HEK293 (cell line): ENCODE measurements around the gene DYNC1I1.

ENCODE experiments used
- CTCF ChIA-PET: fragments of 350-600 bp; formaldehyde crosslinking; extraction: SDS; loops from one replicate; lab custom pipeline; 2021; ENCODE audit warnings: antibody characterized with exemption; lab: Yijun Ruan, JAX
- POLR2A ChIA-PET: fragments of 300-600 bp; formaldehyde crosslinking; extraction: SDS; loops from one replicate; lab custom pipeline; 2020; ENCODE audit warnings: antibody characterized with exemption, inconsistent platforms; lab: Yijun Ruan, JAX
- H3K27ac ChIP-seq: fragments of 200-500 bp; sonication (Bioruptor generic); 2 replicates; pipeline ENCODE4 v1.5.1; 2014; ENCODE audit warnings: low read depth, low read length, control low read depth, inconsistent platforms; ENCODE audit errors: extremely low read depth
- H3K36me3 ChIP-seq, 2 experiments: fragments of 200-500 bp in 1 of 2; sonication (Bioruptor generic) in 1 of 2; 1 replicate in 1 of 2; 2 replicates in 1 of 2; pipeline ENCODE4 v1.5.1; 2014 to 2017; ENCODE audit warnings: inconsistent platforms in 2 of 2, low read length in 2 of 2; ENCODE audit not compliant: control insufficient read depth in 2 of 2, insufficient read depth in 1 of 2
- H3K4me1 ChIP-seq: fragments of 200-500 bp; sonication (Bioruptor generic); 2 replicates; pipeline ENCODE4 v1.5.1; 2014; ENCODE audit warnings: mild to moderate bottlenecking, low read length, inconsistent platforms; ENCODE audit not compliant: control insufficient read depth, insufficient read depth
- H3K4me3 ChIP-seq: 2 replicates; pipeline ENCODE4 v1.5.1; 2011; ENCODE audit warnings: low read depth, mild to moderate bottlenecking, control low read depth, low read length, moderate library complexity
- H3K9me3 ChIP-seq: fragments of 200-500 bp; sonication (Bioruptor generic); 2 replicates; pipeline ENCODE4 v1.5.1; 2014; ENCODE audit warnings: low read depth, low read length, inconsistent platforms; ENCODE audit not compliant: control insufficient read depth, insufficient read depth
- KLF16 ChIP-seq: fragments of 450-650 bp; formaldehyde crosslinking; IDR thresholded peaks from 2 replicates; pipeline ENCODE4 v1.5.1; 2017; ENCODE audit warnings: missing biosample characterization, missing genetic modification characterization
- KLF9 ChIP-seq: fragments of 450-650 bp; formaldehyde crosslinking; IDR thresholded peaks from 2 replicates; pipeline ENCODE4 v1.5.1; 2016; ENCODE audit warnings: missing biosample characterization, missing genetic modification characterization, low read depth
- MYNN ChIP-seq: fragments of 450-650 bp; formaldehyde crosslinking; IDR thresholded peaks from 2 replicates; pipeline ENCODE4 v1.5.1; 2016; ENCODE audit warnings: missing biosample characterization, missing genetic modification characterization, borderline replicate concordance
- TCF7L2 ChIP-seq: IDR thresholded peaks from 2 replicates; pipeline ENCODE4 v1.6.1; 2011; ENCODE audit warnings: low read depth, mild to moderate bottlenecking, inconsistent platforms, low read length, moderate library complexity, borderline replicate concordance
- YY2 ChIP-seq: fragments of 450-650 bp; formaldehyde crosslinking; IDR thresholded peaks from 2 replicates; pipeline ENCODE4 v1.5.1; 2016; ENCODE audit warnings: missing biosample characterization, missing genetic modification characterization
- ZBTB21 ChIP-seq: fragments of 450-650 bp; formaldehyde crosslinking; IDR thresholded peaks from 2 replicates; pipeline ENCODE4 v1.5.1; 2017; ENCODE audit warnings: missing biosample characterization, missing genetic modification characterization
- ZNF112 ChIP-seq: fragments of 450-650 bp; formaldehyde crosslinking; IDR thresholded peaks from 2 replicates; pipeline ENCODE4 v1.5.0; 2017; ENCODE audit warnings: missing biosample characterization, missing genetic modification characterization
- ZNF140 ChIP-seq: fragments of 450-650 bp; formaldehyde crosslinking; IDR thresholded peaks from 2 replicates; pipeline ENCODE4 v1.5.1; 2016; ENCODE audit warnings: missing biosample characterization, missing genetic modification characterization
- ZNF18 ChIP-seq: fragments of 450-650 bp; formaldehyde crosslinking; IDR thresholded peaks from 2 replicates; pipeline ENCODE4 v1.5.1; 2016; ENCODE audit warnings: missing biosample characterization, missing genetic modification characterization
- ZNF184 ChIP-seq: fragments of 450-650 bp; IDR thresholded peaks from 2 replicates; pipeline ENCODE4 v1.5.1; 2018; ENCODE audit warnings: missing biosample characterization, mild to moderate bottlenecking, missing genetic modification characterization
- ZNF2 ChIP-seq: fragments of 450-650 bp; formaldehyde crosslinking; IDR thresholded peaks from 2 replicates; pipeline ENCODE4 v1.5.1; 2016; ENCODE audit warnings: missing biosample characterization, missing genetic modification characterization
- ZNF214 ChIP-seq: fragments of 450-650 bp; formaldehyde crosslinking; IDR thresholded peaks from 2 replicates; pipeline ENCODE4 v1.5.1; 2017; ENCODE audit warnings: missing biosample characterization, mild to moderate bottlenecking, missing genetic modification characterization, borderline replicate concordance
- ZNF248 ChIP-seq: fragments of 450-650 bp; formaldehyde crosslinking; IDR thresholded peaks from 2 replicates; pipeline ENCODE4 v1.5.1; 2017; ENCODE audit warnings: missing biosample characterization, missing genetic modification characterization
- ZNF274 ChIP-seq, 2 experiments: fragments of 200-500 bp in 1 of 2; fragments of 450-650 bp in 1 of 2; sonication (Bioruptor generic) in 1 of 2; formaldehyde crosslinking in 1 of 2; IDR thresholded peaks; 2 replicates each; pipeline versions ENCODE4 v1.5.1 to v1.6.1; 2014 to 2016; ENCODE audit warnings: borderline replicate concordance in 1 of 2, inconsistent platforms in 1 of 2, low read length in 1 of 2, missing biosample characterization in 1 of 2, missing genetic modification characterization in 1 of 2
- ZNF324 ChIP-seq: fragments of 450-650 bp; formaldehyde crosslinking; IDR thresholded peaks from 2 replicates; pipeline ENCODE4 v1.5.1; 2016; ENCODE audit warnings: missing biosample characterization, missing genetic modification characterization
- ZNF48 ChIP-seq: fragments of 450-650 bp; formaldehyde crosslinking; IDR thresholded peaks from 2 replicates; pipeline ENCODE4 v1.5.1; 2016; ENCODE audit warnings: missing biosample characterization, missing genetic modification characterization
- ZNF510 ChIP-seq: fragments of 450-650 bp; formaldehyde crosslinking; IDR thresholded peaks from 2 replicates; pipeline ENCODE4 v1.5.1; 2018; ENCODE audit warnings: mild to moderate bottlenecking, missing genetic modification characterization, missing biosample characterization; ENCODE audit not compliant: insufficient replicate concordance
- ZNF530 ChIP-seq: fragments of 450-650 bp; formaldehyde crosslinking; IDR thresholded peaks from 2 replicates; pipeline ENCODE4 v1.5.1; 2016; ENCODE audit warnings: low read depth, missing biosample characterization, missing genetic modification characterization
- ZNF571 ChIP-seq: fragments of 450-650 bp; formaldehyde crosslinking; IDR thresholded peaks from 2 replicates; pipeline ENCODE4 v1.5.0; 2017; ENCODE audit warnings: missing biosample characterization, missing genetic modification characterization
- ZNF629 ChIP-seq: fragments of 450-650 bp; formaldehyde crosslinking; IDR thresholded peaks from 2 replicates; pipeline ENCODE4 v1.5.1; 2017; ENCODE audit warnings: missing biosample characterization, missing genetic modification characterization
- ZNF701 ChIP-seq: fragments of 450-650 bp; formaldehyde crosslinking; IDR thresholded peaks from 2 replicates; pipeline ENCODE4 v1.5.1; 2016; ENCODE audit warnings: missing biosample characterization, missing genetic modification characterization
- ZNF704 ChIP-seq: fragments of 450-650 bp; formaldehyde crosslinking; IDR thresholded peaks from 2 replicates; pipeline ENCODE4 v1.5.1; 2016; ENCODE audit warnings: missing biosample characterization, missing genetic modification characterization
- ZNF747 ChIP-seq: fragments of 450-650 bp; formaldehyde crosslinking; IDR thresholded peaks from 2 replicates; pipeline ENCODE4 v1.5.1; 2016; ENCODE audit warnings: missing biosample characterization, missing genetic modification characterization
- ZSCAN30 ChIP-seq: fragments of 450-650 bp; IDR thresholded peaks from 2 replicates; pipeline ENCODE4 v1.5.1; 2018; ENCODE audit warnings: missing biosample characterization, mild to moderate bottlenecking, missing genetic modification characterization, moderate library complexity

The DYNC1I1 gene

GRCh38 chr7:95980706-95981105 is 208.4 kb downstream of the DYNC1I1 start:
- H3K36me3 ChIP-seq: no peaks in the 10 kb centered on the region
- H3K9me3 ChIP-seq: no peaks in the 10 kb centered on the region
- H3K4me1 ChIP-seq: 0 out of 2 replicates have a peak, but pooled peaks cover 4% of the 10 kb centered on the region

GRCh38 chr7:95986178-95986764 is 213.9 kb downstream of the DYNC1I1 start:
- H3K9me3 ChIP-seq: no peaks in the 10 kb centered on the region
- no peak overlapping the region for H3K4me3 ChIP-seq
- no peaks in the 10 kb centered on the region for H3K36me3 ChIP-seq
- TF ChIP-seq MYNN (tag by site-specific recombination): no peak
- no peak for TF ChIP-seq KLF16 (tag by site-specific recombination)
- TF ChIP-seq ZNF248 (tag by site-specific recombination): no peak
- no peak for TF ChIP-seq ZNF48
- no peak for TF ChIP-seq ZNF701 (tag by site-specific recombination)
- no peak for TF ChIP-seq ZNF184 (tag by site-specific recombination)
- TF ChIP-seq KLF9: no peak
- no peak for TF ChIP-seq ZBTB21 (tag by site-specific recombination)
- TF ChIP-seq ZNF704: no peak
- no peak for TF ChIP-seq ZNF747 (tag by site-specific recombination)
- no peak for TF ChIP-seq ZNF140 (tag by site-specific recombination)
- TF ChIP-seq ZNF112 (tag by site-specific recombination): no peak
- no peak for TF ChIP-seq ZNF571 (tag by site-specific recombination)
- TF ChIP-seq ZNF510 (tag by site-specific recombination): no peak
- no peak for TF ChIP-seq ZSCAN30 (tag by site-specific recombination)
- TF ChIP-seq ZNF18 (tag by site-specific recombination): no peak
- no peak for TF ChIP-seq TCF7L2
- TF ChIP-seq ZNF324 (tag by site-specific recombination): no peak
- no peak for TF ChIP-seq YY2 (tag by site-specific recombination)
- TF ChIP-seq, all 188 proteins: peak for 0
- no peak overlapping the region for H3K27ac ChIP-seq
- H3K4me1 ChIP-seq: peaks cover 4% of the 10 kb centered on the region; the same call in 1 of the 2 replicates
- ChIA-PET CTCF (interaction anchor here (0.7 kb wide), 1 partner anchor 69 kb away, joined by 3 read pairs; no protein-coding TSS in a partner anchor), POLR2A (no interaction called here)

More at GRCh38 chr7:95980706-95981105, 208.4 kb downstream of the DYNC1I1 start:
- CTCF ChIA-PET: no interaction called here
- no peak overlapping the region for H3K27ac ChIP-seq
- POLR2A ChIA-PET: no interaction called here
- no peak overlapping the region for H3K4me3 ChIP-seq
- peak; percentile 20; the same call in 1 of the 2 replicates for TF ChIP-seq ZNF629 (tag by site-specific recombination)
- TF ChIP-seq ZNF2 (tag by site-specific recombination): no peak
- TF ChIP-seq ZNF274 (IDR thresholded peaks at IDR 0.05; ENCODE audit: low read length): no peak
- no peak for TF ChIP-seq ZNF274 (tag by site-specific recombination; IDR thresholded peaks at IDR 0.05; ENCODE audit: borderline replicate concordance)
- no peak for TF ChIP-seq ZNF530 (tag by site-specific recombination)
- TF ChIP-seq ZNF214 (tag by site-specific recombination): no peak
